Measurements from ENCODE around the gene DIP2C.
"Not testable (repeated sequence)": the region's sequence is repeated elsewhere in the genome, so short reads cannot be mapped to it uniquely, and the experiment has no call there.

The DIP2C gene

DNA sequence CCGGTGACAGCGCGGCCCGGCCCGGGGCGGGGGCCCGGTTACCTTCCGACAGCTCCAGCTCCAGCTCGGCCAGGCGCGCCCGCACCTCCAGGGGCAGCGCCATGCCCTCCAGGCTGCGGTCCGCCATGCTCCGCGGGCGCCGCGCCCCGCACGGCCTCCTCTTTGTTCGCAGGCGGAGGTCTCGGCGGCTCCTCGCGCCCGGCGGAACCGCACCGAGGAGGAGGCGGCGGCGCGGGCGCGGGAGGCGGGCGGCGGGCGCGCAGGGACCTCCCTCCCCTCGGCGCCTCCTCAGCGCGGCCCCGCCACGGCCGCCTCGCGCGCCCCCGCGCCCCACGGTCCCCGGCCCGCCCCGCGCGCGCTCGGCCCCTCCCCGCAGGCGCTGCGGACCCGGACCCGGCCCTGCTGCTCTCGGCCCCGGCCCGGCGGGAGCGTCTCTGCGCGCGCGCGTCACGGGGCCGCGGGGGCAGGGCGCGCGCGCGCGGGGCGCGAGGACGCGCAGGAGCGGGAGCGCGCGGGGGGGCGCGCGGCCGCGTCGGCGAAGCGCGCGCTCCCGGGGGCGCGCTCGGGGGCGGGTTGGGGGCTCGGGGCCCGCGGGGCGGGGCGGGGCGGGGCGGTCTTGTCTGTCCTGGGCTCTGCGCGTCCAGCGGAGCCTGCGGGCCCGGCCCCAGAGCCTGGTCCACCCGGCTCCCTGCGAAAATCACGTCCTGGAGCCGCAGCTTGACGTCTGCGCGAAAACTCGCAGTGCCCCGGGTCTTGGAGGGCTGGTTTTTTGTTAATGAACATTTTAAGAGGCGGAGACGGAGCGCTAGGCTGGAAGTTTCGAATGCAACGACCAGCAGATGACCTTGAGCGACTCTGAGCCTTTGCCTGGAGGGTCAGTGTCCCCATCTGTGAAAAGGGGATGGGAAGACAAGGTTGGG is at the start of gene DIP2C:
Gene DIP2C (minus strand): TSS at position 217 of the 920 bp plus-strand sequence. CDS start 90 bp downstream, at position 127.
- no peak for FAIRE-seq

GRCh38 chr10:734481-734880 is 45.0 kb upstream of the DIP2C start:
- FAIRE-seq, result no peak

GRCh38 chr10:733086-733485 is 43.6 kb upstream of the DIP2C start:
- no peak for FAIRE-seq

GRCh38 chr10:729213-729612 is 39.7 kb upstream of the DIP2C start:
- no peak for FAIRE-seq

DNA sequence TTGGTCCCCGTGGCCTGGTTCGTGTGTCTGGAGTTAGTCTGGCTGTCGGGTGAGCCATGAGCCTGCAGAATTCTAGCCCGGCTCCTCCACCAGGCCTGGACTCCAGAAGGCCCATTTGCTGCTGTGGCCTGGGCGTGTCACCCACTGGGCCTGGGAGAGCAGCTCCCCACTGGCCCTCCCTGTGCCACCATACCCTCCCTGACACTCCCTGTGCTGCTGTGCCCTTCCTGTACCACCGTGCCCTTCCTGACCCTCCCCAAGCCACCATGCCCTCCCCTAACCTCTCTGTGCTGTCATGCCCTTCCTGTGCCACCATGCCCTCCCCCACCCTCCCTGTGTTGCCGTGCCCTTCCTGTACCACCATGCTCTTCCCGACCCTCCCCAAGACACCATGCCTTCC is 39.1 kb upstream of the DIP2C start:
- FAIRE-seq, result no peak

- FAIRE-seq, result no peak
Measured at GRCh38 chr10:727162-727790, 37.8 kb upstream of the DIP2C start.

GRCh38 chr10:725786-726185 is 36.3 kb upstream of the DIP2C start:
- FAIRE-seq, result no peak

DNA sequence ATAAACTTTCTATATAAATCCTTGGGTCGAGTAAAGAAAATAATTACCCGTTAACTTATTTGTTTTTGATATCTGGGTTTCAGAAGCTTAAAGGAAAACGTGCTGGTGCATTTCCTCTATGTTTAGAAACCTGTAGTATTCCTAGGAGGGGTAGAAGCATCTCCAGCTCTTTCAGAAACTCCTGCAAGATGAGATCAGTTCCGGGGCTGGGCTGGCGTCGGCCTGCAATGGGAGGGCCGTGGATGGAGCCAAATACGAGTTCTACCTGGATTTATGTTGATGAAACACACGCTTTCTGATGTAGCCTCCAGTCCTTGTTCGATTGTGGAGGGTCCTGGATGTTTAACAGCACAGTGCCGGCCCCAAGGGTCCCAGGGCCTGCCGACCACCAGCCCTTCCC is 35.8 kb upstream of the DIP2C start:
- FAIRE-seq, result no peak

GRCh38 chr10:723973-724372 is 34.5 kb upstream of the DIP2C start:
- no peak for FAIRE-seq

GRCh38 chr10:722281-723060 is 33.0 kb upstream of the DIP2C start:
- FAIRE-seq, result no peak

GRCh38 chr10:718143-718700 is 28.8 kb upstream of the DIP2C start:
- FAIRE-seq, result no peak

- no peak for FAIRE-seq
Measured at GRCh38 chr10:717458-717857, 28.0 kb upstream of the DIP2C start.

DNA sequence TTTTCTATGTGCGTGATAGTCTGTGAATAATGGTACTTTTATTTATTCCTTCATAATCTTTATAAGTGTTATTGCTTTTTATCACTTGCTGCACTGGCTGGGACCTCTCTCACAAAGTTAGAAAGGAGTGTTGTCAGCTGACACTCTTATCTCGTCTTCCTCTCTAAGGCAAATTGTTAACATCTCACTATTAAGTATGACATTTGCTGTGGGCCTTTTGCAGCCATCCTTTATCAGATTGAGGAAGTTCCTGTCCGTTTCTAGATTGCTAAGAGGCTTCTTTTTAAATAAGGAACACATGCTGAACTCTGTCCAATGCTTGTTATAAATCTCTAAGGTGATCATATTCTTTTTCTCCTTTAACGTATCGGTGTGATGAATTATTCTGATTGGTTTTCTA is 27.4 kb upstream of the DIP2C start:
- FAIRE-seq, result no peak

- no peak for FAIRE-seq
Measured at GRCh38 chr10:714214-714613, 24.7 kb upstream of the DIP2C start.

- FAIRE-seq, result no peak
Measured at GRCh38 chr10:712575-712974, 23.1 kb upstream of the DIP2C start.

DNA sequence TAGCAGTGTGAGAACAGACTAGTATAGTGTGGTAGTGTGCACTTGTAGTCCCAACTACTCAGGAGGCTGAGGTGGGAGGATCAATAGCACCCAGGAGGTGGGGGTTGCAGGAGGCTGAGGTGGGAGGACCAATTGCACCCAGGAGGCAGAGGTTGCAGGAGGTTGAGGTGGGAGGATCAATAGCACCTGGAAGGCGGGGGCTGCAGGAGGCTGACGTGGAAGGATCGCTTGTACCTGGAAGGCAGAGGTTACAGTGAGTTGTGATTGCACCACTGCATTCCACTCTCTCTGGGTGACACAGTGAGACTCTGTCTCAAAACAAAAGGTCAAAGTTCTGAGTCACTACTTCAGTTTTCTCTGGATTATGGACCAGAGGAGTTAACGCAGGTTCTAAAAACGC is 22.6 kb upstream of the DIP2C start:
- FAIRE-seq, result no peak

GRCh38 chr10:707861-708260 is 18.4 kb upstream of the DIP2C start:
- FAIRE-seq, result no peak

GRCh38 chr10:707456-707855 is 18.0 kb upstream of the DIP2C start:
- FAIRE-seq, result no peak

- FAIRE-seq, result no peak
Measured at GRCh38 chr10:703118-703517, 13.7 kb upstream of the DIP2C start.

DNA sequence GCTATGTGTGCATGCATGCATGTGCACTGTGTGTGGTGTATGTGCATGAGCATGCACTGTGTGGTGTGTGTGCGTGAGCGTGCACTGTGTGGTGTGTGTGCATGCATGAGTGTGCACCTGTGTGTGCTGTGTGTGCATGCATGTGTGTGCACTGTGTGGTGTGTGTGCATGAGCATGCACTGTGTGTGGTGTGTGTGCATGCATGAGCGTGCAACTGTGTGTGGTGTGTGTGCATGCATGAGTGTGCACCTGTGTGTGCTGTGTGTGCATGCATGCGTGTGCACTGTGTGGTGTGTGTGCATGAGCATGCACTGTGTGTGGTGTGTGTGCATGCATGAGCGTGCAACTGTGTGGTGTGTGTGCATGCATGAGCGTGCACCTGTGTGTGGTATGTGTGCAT is 10.7 kb upstream of the DIP2C start:
- FAIRE-seq, result not testable (repeated sequence)

- FAIRE-seq, result no peak
Measured at GRCh38 chr10:697097-697875, 7.8 kb upstream of the DIP2C start.

DNA sequence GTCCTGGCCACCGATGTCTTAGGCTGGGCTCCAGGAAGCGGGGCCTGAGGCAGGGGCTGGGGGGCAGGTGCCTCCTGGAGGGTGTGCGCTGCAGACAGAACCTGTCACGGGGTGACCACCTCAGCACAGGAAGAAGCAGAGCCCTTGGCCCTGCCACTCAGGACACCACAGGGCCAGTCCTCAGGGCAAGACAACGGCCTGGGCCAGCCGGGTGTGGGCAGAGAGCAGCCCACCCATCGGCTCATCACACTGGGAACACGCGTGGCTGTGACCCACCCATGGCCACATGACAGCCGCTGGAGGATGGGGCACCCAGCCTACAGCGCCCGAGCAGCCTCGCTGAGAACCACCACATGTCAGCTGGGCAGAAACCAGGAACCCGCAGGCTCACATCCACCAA is 5.9 kb upstream of the DIP2C start:
- no peak for FAIRE-seq

Data from colon (tissue), 2 donors.